Stomach (tissue), 9 donors: ENCODE results near the gene PFKFB3. TPM values are rescaled to one million over a fixed set of nuclear protein-coding genes. Genes with fewer than 3 reads are reported as not detected.

ENCODE experiments used
- DNase-seq, 2 donors: peaks; one replicate each; pipeline versions ENCODE4 v3.0.0 to v3.0.0-alpha.2; 2013 to 2019
- H3K27ac ChIP-seq, 5 donors: fragments of 200-600 bp in 4 of 5; sonication (generic) in 4 of 5; one replicate each; pipeline ENCODE4 v1.5.1; 2013 to 2019; ENCODE audit warnings: mild to moderate bottlenecking in 1 of 5, moderate library complexity in 1 of 5
- H3K27me3 ChIP-seq, 3 donors: fragments of 200-600 bp; sonication (generic); one replicate each; pipeline ENCODE4 v1.5.1; 2017 to 2019; ENCODE audit warnings: mixed run types in 1 of 3
- H3K36me3 ChIP-seq, 4 donors: fragments of 200-600 bp; sonication (generic); 1 replicate in 3 of 4; 2 replicates in 1 of 4; pipeline ENCODE4 v1.5.1; 2016 to 2019
- H3K4me1 ChIP-seq, 4 donors: fragments of 200-600 bp; sonication (generic); one replicate each; pipeline ENCODE4 v1.5.1; 2016 to 2019
- H3K4me3 ChIP-seq, 4 donors: fragments of 200-600 bp; sonication (generic) in 3 of 4; one replicate each; pipeline ENCODE4 v1.5.1; 2016 to 2019; ENCODE audit warnings: mild to moderate bottlenecking in 1 of 4
- H3K9me3 ChIP-seq, 4 donors: fragments of 200-600 bp; sonication (generic); one replicate each; pipeline ENCODE4 v1.5.1; 2016 to 2019
- EP300 ChIP-seq: sonication (generic); formaldehyde crosslinking; IDR thresholded peaks from one replicate; pipeline ENCODE4 v1.6.1; 2017; ENCODE audit warnings: antibody characterized with exemption
- POLR2A ChIP-seq, 4 donors: fragments of 450-650 bp; IDR thresholded peaks; one replicate each; pipeline ENCODE4 v1.6.1; 2016; ENCODE audit warnings: antibody characterized with exemption in 4 of 4, control low read depth in 2 of 4, mild to moderate bottlenecking in 1 of 4, moderate library complexity in 1 of 4
- POLR2AphosphoS5 ChIP-seq, 3 donors: sonication (generic); formaldehyde crosslinking; IDR thresholded peaks; one replicate each; pipeline ENCODE4 v1.6.1; 2016; ENCODE audit warnings: antibody characterized with exemption in 3 of 3
- WGBS, 5 donors: extraction: QIAGEN DNeasy Blood & Tissue Kit in 3 of 5; methylation state at CpG; one replicate each; pipeline versions ENCODE4 v1.1.5 to v1.1.7; 2013 to 2018; 5-methylcytosine and 5-hydroxymethylcytosine counted together
- intact Hi-C: fragments of 100-400 bp; cut with DNase I; formaldehyde crosslinking; loops from one replicate; pipeline ENCODE4 v1.15.1; 2023; ENCODE audit warnings: low total_unique reads
- polyA plus RNA-seq, 3 donors: library from polyadenylated mRNA; stranded (reverse); fragments of 200-250 nt; gene quantifications; one replicate each; pipeline ENCODE4 v1.2.3, GENCODE V29; 2013
- total RNA-seq, 5 donors: library from RNA; depleted of rRNA; stranded (reverse); fragments of >200 nt; gene quantifications; one replicate each; pipeline versions ENCODE4 v1.1.0 to v1.2.3, GENCODE V29; 2014 to 2016
- TF ChIP-seq, protein P1 (sequence below), 7 experiments: fragments of 450-650 bp in 4 of 7; fragments of 200-600 bp in 3 of 7; sonication (generic) in 3 of 7; IDR thresholded peaks; one replicate each; pipeline ENCODE4 v1.5.1; 2016 to 2019; ENCODE audit warnings: antibody characterized with exemption in 7 of 7, control low read depth in 2 of 7, mild to moderate bottlenecking in 1 of 7
- donor health status: healthy with polysubstance abuse.
- donor health status: Bipolar disorder and iron deficiency.
- donor health status: healthy.

PFKFB3 gene
- total and polyA plus RNA-seq, 8 donors = 17.7 to 199 (median 38.0) TPM

DNA sequence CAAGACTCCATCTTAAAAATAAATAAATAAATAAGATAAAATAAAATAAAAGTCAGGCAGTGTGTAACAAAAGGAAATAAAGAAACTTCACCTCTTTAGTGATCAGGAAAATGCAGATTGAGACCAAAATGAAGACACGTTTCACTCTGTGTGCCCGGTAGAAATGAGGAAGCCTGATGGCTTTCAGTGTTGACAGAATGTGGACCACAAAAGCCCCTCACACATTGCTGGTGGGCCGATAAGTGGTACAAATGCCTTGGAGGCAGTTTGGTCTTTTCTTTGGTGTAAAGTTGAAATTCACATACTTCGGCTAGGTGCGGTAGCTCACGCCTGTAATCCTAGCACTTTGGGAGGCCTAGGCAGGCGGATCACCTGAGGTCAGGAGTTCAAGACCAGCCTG lies 44.5 kb upstream of the PFKFB3 start:
- peak overlapping the region in 4 of 5 donors; percentile 54 to 75 (median 72) for H3K27ac ChIP-seq
- TF ChIP-seq, protein P1, sequence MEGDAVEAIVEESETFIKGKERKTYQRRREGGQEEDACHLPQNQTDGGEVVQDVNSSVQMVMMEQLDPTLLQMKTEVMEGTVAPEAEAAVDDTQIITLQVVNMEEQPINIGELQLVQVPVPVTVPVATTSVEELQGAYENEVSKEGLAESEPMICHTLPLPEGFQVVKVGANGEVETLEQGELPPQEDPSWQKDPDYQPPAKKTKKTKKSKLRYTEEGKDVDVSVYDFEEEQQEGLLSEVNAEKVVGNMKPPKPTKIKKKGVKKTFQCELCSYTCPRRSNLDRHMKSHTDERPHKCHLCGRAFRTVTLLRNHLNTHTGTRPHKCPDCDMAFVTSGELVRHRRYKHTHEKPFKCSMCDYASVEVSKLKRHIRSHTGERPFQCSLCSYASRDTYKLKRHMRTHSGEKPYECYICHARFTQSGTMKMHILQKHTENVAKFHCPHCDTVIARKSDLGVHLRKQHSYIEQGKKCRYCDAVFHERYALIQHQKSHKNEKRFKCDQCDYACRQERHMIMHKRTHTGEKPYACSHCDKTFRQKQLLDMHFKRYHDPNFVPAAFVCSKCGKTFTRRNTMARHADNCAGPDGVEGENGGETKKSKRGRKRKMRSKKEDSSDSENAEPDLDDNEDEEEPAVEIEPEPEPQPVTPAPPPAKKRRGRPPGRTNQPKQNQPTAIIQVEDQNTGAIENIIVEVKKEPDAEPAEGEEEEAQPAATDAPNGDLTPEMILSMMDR (IDR thresholded peaks at IDR 0.05) = no peak
- TF ChIP-seq EP300 (no peak), POLR2AphosphoS5 (IDR thresholded peaks at IDR 0.05) (no peak), POLR2A (IDR thresholded peaks at IDR 0.05) (no peak)

DNA sequence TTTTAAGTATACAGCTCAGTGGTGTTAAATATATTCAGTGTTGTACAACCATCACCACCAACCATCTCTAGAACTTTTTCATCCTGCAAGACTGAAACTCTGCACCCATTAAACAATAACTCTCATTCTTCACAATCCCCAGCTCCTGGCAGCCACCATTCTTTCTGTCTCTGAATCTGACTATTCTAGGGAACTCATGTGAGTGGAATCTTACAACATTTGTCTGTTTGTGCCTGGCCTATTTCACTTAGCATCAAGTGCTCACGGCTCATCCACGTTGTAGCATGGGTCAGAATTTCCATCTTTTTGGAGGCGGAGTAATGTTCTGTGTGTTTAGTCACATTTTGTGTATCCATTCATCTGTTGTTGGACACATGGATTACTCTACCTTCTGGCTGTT lies 40.8 kb upstream of the PFKFB3 start:
- 73 to 85% (median 76%) methylated on average over 3 of the region's 3 CpGs for WGBS, 5 donors
- peak overlapping the region in 3 of 5 donors; percentile 93 to 98 (median 96) for H3K27ac ChIP-seq
- DNase-seq = no peak

More for the DNA sequence above, 44.5 kb upstream of the PFKFB3 start:
- no peak overlapping the region for H3K4me3 ChIP-seq
- no peaks in the 10 kb centered on the region for H3K27me3 ChIP-seq
- no peaks in the 10 kb centered on the region for H3K9me3 ChIP-seq
- H3K36me3 ChIP-seq = no peaks in the 10 kb centered on the region
- 92 to 99% (median 94%) methylated on average over 7 of the region's 7 CpGs for WGBS, 5 donors
- intact Hi-C loops = no loop called here
- H3K4me1 ChIP-seq = peaks cover 7 to 12% (median 9%) of the 10 kb centered on the region in 4 donors
- DNase-seq = no peak

DNA sequence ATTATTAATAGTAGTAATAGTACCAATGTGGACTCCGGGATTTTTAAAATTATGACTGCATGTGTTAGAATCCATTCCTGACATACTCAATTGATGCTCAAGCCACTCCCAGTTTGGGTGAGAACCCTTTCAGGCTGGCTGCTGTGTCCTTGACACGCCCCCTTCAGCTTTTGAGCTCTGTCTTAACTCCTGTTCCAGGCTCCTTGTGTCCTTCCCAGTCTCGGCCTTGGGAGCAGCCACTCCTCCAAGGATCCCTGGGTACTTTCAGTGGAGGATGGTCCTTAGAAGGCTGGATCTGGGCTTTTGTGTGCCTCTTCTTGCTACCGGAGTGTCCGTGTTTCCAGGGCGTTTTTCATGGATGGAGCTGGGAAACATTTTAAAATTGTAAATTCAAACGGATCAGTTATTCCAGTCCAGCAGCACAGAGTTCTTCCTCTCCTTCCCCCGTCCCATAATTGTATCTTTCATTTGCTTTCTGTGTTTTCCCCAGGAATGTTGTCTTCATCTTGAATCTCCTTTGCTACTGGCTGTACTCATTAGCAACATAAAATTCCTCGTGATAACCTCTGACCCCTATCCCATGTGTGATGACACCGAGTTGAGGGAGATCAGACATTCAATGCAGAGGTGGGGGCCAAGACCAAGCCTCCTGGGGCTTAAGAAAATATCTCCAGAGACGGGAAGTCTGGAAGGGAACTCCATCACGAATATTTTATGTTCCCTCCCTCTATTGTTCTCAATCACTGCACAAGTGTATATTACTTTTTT lies 40.0 kb upstream of the PFKFB3 start:
- 58 to 67% (median 62%) methylated on average over 12 of the region's 12 CpGs for WGBS, 5 donors
- H3K36me3 ChIP-seq = peaks cover 0 to 13% (median 5%) of the 10 kb centered on the region in 4 donors
- peak overlapping the region; percentile 12 to 98 (median 94) for H3K27ac ChIP-seq
- peak overlapping the region; percentile 68 to 74 (median 72) for H3K4me3 ChIP-seq
- no peak for TF ChIP-seq POLR2A (IDR thresholded peaks at IDR 0.05)
- no peak for TF ChIP-seq POLR2AphosphoS5 (IDR thresholded peaks at IDR 0.05)
- TF ChIP-seq, protein P1 (IDR thresholded peaks at IDR 0.05) = no peak
- no peak for TF ChIP-seq EP300
- H3K4me1 ChIP-seq = peaks cover 28 to 49% (median 31%) of the 10 kb centered on the region in 4 donors
- H3K9me3 ChIP-seq = no peaks in the 10 kb centered on the region
- no peaks in the 10 kb centered on the region for H3K27me3 ChIP-seq
- no peak for DNase-seq
- intact Hi-C loops = no loop called here

More for the DNA sequence above, 40.8 kb upstream of the PFKFB3 start:
- TF ChIP-seq POLR2A (IDR thresholded peaks at IDR 0.05) (no peak), EP300 (no peak), POLR2AphosphoS5 (IDR thresholded peaks at IDR 0.05) (no peak)
- TF ChIP-seq, protein P1 (IDR thresholded peaks at IDR 0.05) = no peak
- Histone ChIP-seq H3K36me3 (peaks cover 0 to 8% (median 3%) of the 10 kb centered on the region in 4 donors), H3K4me1 (peaks cover 28 to 40% (median 31%) of the 10 kb centered on the region in 4 donors), H3K4me3 (no peak overlapping the region), H3K9me3 (no peaks in the 10 kb centered on the region), H3K27me3 (no peaks in the 10 kb centered on the region)
- intact Hi-C loops = no loop called here

DNA sequence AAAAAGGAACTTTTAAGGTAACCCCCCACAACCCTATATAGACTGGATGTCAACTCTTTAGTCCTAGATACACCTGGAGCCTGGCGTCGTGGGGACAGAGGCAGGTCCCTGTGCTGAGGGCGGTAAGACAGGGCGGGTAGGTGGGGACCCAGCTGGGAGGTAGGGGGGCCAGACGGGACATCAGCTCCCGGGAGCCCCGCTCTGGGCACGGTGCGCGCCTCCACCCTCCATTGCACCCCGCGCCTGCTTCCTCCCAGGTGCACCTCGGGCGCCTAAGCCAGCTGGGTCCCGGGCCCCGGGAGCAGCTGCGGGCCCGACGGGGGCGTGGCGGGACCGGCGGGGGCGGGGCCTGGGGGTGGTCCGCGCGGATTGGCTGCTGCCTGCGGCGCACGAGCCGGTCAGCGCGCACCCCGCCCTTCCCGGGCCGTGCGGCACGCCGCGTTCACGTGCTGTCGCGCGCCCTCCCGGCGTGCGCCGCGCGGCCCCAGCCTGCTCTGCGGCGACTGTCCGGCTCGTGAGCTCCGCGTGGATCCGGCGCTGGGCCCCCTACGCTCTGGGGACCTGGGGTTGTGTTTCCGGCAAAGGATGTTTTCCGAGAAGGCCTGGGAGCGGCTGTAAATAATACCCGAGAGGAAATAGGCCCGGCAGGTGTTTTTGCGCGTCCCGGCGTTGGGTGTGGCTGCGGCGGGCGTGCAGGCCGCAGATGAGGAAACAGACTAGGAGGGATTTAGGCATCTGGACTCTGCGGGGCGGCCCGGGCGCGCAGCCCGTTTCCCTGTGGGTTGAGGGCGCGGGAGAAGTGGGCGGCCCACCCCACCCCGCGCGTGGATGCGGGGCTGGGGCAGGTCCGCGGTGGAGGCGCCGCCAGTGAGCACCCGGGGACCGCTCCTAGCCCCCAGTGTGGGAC lies 39.1 kb upstream of the PFKFB3 start:
- Histone ChIP-seq H3K4me3 (peak overlapping the region; percentile 68 to 74 (median 72)), H3K9me3 (no peaks in the 10 kb centered on the region), H3K27me3 (no peaks in the 10 kb centered on the region), H3K36me3 (peaks cover 0 to 13% (median 5%) of the 10 kb centered on the region in 4 donors), H3K27ac (peak overlapping the region; percentile 93 to 98 (median 95)), H3K4me1 (peaks cover 28 to 56% (median 34%) of the 10 kb centered on the region in 4 donors)
- 0 to 1% (median 1%) methylated on average over 31 to 90 of the region's 91 CpGs for WGBS, 5 donors
- TF ChIP-seq POLR2AphosphoS5 (IDR thresholded peaks at IDR 0.05) (peak; percentile 79 to 92 (median 81)), POLR2A (IDR thresholded peaks at IDR 0.05) (peak in 1 of 4 donors; percentile 8)
- TF ChIP-seq, protein P1 (IDR thresholded peaks at IDR 0.05) = no peak
- intact Hi-C loops = no loop called here
- DNase-seq = peak; percentile 91 to 98
